IPS DF 19.7 (cell line): Measurements from ENCODE around the gene FBLN1.

Experiments
- DNase-seq: peaks from one replicate; pipeline ENCODE4 v3.0.0-alpha.2; 2013; ENCODE audit warnings: low read depth, low spot score

Gene FBLN1

DNA sequence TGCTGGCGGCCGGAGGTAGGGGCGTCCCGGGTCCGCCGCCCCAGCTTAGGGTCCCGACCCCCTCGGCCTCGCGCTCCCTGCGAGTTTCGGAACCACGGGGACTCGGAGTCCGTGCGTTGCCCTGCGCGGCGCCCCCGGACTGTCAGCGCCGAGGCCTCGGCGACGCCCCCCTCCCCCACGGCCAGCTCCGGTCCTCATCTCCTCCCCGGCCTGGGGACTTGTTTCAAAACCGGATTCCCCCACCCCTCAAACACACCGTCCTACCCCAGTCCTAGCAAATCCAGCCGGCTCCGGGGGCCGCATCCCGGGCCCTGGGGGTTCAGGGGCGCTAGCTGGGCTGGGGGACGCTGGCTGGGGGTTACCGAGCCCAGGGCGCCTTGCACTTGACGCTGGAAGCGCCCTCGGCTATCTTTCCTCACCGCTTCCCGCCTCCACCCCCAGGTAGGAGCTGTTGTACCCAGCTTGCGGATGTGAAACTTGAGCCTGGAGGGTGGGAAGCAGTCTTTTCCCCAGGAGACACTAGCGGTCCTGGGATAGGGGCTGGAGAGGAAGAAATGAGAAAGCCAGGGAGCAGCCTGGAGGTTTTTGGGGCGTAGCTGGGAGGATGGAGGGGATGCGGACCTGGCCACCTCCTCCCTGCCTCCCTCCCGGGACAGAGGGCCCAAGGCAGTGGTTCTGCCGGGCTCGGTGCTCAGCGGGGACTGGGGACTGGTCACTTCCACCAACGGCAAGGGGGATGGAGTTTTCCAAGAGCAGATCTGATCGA lies 550 bp downstream of the FBLN1 start:
- no peak for DNase-seq

DNA sequence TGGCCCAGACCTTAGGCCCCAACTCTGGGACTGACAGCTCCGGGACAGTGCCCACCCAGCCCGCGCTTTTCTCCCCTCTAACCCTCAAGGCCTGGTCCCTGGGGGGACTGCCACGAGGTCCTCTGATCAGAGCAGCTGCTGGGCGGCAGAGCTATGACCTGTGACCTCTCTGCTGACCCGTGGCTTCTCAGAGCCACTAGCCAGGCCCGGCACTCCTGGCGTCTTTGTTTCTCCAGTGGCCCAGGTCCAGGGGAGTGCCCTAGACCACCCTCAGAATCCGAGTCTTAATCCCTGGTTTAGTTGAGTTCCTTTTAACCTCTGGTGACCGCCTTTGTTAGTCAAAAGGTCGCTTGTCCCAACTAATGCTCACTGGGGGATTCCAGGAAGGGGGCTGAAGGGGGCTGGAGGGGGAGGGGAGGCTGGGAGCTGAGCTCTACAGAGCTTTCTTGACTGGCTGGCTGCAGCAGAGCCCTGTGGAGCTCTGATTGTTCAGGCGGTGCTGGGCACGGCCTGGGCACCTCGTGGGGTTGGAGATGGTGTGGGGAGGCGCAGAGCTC lies 1.2 kb downstream of the FBLN1 start:
- DNase-seq, result no peak

DNA sequence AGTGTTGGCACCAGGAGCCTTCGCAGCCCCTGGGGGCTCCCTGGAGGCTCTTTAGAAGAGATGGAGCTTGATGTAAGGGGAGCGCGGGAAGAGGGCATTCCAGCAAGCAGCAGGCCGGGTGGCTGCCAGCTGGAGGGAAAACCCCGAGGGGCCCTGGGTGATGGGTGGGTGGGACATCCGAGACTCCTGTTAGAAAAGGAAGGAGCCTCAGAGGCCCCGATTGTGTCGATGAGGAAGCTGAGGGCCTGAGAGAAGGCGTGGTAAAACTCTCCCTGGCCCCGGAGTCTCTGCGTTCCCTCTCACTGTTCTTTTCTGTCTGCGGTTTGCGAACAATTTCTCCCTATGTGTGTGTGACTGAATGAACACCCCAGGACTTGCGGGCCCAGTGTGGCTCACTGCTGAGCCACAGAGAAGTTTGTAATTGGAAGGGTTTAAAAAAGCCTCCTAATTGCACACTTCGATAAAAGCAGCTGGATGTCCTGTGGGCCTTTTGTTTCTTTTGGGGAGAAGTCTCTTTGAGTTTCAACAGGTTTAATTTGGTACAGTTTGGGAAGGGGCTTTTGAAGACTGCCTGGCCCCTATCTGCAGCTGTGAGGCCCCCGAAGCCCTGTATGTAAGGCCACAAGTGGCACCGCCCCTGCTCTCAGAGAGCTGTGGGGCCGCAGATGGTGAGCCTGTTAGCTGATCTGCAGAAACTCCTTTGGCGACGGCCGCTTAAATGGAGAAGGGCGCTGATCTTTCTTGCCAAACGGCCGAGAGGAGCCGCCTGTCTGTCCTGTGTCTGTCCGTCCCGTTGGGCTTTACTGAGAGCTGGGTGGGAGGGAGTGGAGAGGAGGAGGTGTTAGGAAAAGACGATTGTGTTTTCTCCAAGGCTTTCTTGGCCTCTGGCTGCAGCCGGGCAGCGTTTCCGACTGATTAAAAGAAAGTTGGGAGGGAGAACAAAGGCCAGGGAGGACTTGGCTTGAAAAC lies 2.0 kb downstream of the FBLN1 start:
- no peak for DNase-seq

- no peak for DNase-seq
Observed at GRCh38 chr22:45505991-45506747, 3.5 kb downstream of the FBLN1 start.

- no peak for DNase-seq
Observed at GRCh38 chr22:45506816-45507360, 4.2 kb downstream of the FBLN1 start.

DNA sequence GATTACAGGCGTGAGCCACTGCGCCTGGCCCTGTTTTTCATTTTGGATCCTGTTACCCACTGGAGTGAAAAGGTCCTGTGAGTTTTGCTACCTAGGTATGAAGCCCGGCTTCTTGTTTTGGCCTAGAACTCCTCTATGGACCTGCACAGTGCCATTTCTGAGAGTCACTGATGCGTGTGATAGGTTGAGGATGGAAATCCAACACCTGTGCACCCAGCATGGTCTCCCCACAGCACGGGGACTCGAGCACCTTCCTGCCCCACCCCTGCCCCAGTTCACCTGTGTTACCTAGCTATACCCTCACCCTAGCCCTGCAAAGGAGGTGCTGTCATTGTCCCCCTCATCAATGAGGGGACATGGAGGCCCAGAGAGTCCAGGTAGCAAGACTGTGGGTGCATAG lies 5.1 kb downstream of the FBLN1 start:
- DNase-seq, result no peak

DNA sequence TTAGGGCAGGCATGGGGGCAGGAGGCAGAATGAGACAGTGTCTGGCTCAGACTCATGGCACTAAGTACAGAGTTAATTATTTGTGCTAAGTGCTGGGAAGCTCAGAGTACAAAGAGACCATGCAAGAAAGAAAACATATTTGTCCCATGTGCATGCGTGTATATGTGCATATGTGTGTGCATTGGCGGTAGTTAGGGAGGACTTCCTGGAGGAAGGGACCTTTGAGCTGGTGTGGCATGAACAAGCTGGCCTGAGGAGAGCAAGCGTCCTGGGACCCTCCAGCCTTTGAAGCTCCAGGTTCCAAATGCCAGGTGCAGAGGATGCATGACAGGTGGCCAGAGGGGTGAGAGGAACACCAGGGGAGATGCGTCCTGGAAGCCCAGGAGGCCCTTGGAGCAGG lies 6.1 kb downstream of the FBLN1 start:
- DNase-seq, result no peak

GRCh38 chr22:45510376-45511232 lies 7.9 kb downstream of the FBLN1 start:
- DNase-seq, result no peak

DNA sequence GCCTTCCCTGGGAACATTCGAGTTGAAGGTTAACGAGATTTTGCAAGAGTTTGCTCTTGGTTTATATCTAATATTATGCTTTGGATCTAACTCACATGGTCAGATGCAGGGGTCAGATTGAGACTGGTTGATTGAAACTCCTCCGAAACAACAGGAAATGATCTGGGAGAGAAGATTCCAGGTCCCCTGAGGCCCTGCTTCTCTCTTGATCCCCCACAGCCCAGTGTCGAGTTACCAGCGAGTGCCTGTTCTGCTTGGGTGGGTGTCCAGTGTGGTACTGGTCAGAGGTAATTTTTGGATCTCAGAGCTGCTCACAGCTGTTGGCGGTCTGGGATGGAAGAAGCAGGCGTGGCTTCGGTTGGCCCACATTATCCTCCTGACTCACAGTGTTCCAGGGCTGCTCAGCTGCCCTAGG lies 9.2 kb downstream of the FBLN1 start:
- no peak for DNase-seq

DNA sequence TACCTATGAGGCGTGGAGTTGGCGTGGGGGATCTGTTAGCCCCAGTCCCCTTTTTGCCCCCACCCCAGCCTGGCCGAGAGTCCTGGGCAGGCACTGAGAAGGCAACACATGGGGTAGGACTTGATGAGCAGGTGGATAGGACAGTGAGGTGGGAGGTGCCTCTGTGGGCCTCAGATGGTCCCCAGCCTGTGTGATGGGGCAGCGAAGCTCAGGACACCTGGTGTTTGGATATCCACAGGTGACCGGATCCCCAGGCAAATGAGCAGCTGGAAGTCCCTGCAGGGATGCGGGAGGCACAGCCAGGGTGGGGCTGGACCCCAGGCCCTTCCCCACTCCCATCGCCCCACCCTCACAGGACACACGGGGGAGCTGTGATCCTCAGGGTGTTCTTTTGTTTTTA lies 9.7 kb downstream of the FBLN1 start:
- no peak for DNase-seq

DNA sequence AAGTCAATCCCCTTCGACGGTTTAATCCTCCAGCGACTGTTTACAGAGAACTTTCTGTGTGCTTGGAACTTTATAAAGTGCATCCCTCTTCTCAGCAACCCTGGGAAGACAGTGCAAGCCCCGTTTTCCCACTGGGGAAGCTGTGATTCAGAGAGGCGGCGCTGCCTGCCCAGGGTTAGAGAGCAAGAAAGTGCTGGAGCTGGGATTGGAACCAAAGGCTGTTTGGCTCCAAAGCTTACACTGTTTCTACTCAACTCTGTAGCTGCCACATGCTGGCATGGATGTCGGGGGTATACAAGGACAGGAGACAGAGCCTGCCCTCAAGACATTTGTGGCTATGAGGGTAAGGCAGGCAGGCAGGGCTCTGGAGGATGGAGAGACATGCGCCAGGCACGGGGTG lies 13.0 kb downstream of the FBLN1 start:
- no peak for DNase-seq

GRCh38 chr22:45516163-45516562 lies 13.5 kb downstream of the FBLN1 start:
- no peak for DNase-seq

DNA sequence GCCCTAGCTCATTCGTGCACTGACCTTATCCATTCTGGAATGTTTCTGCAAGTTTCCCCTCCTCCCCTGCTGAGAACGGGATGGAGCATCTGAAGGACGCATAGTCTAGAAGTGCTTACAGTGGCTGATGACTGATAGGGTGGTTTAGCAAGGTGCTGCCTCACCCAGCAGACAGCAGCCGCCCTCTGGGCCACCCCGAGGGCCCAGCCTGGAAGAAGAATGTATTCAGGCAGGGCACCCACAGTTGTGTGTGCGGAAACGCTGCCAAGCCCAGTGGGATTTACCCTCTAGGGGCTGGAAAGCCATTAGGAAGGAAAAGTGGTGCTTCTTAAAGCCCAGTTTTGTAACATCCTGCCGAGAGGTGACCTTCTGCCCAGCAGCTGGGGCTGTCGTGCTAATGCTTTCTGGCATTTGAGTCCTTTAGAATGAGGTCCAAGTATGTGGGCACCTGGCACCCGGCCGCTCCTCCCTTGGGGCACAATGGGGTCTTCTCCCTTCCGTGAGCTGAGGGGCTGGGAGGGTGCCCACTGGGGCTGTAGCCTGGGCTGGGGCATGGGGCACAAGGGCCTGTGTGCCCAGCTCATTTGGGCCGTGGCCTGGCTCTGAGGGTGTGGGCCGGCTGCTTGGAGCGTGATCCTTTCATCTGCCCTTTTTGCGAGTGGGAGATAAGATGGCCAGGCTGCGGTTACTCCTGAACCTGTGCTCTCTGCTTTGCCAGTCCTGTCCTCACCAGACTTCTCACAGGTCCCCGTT lies 14.4 kb downstream of the FBLN1 start:
- DNase-seq, result no peak

- DNase-seq, result no peak
Observed at GRCh38 chr22:45518136-45518535, 15.5 kb downstream of the FBLN1 start.

DNA sequence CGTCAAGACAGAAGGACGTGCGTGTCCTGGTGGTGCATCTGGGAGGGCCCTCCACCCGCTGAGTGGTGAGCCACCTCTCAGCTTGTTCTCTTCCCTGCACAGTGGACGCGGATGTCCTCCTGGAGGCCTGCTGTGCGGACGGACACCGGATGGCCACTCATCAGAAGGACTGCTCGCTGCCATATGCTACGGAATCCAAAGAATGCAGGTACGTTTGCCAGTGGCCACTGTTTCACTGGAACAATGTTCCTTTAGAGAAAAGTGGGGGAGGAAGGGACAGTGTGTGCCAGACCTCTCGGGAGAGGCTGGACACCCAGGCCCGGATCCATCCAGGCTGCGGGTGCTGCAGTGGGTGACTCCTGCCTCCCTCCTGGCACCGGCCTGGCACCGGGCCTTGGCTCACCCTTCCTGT lies 15.9 kb downstream of the FBLN1 start:
- no peak for DNase-seq

GRCh38 chr22:45521178-45521577 lies 18.5 kb downstream of the FBLN1 start:
- no peak for DNase-seq

DNA sequence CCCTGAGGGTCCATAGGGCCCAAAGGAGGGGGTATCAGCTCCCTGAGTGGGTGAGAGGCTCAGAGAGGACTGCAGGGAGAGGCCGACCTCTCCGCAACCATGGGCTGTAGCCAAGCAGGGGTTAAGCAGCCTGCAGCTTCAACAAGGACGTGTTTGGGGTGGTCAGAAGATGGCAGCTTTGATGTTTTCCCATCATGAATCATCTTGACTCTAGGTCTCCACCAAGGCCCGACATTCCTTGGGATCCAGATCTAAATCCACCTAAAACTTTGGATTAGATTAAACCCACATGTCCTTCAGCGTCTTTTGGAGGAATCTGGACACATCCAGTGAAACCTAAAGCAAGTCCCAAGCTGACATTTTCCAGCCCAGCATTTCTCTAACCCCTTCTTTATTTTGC lies 19.8 kb downstream of the FBLN1 start:
- DNase-seq, result no peak

DNA sequence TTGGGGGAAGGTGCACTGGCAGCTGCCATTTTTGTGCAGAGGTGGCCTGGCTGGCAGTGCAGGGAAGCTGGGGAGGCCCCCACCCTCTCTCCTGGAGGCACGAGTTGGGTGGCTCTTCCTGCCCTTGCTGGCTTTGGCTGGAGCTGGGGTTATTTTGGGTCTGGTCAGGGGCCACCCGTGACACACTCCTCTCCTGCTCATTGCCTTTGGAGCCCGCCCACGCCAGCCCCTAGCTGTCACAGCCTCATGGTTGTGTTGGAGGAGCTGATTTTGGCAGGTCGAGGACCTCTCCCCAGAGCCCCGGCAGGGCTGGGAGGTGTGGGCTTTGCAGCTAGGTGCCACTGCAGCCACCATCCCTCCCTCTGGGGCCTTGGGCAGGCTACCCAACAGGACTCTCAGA lies 21.5 kb downstream of the FBLN1 start:
- DNase-seq, result no peak

DNA sequence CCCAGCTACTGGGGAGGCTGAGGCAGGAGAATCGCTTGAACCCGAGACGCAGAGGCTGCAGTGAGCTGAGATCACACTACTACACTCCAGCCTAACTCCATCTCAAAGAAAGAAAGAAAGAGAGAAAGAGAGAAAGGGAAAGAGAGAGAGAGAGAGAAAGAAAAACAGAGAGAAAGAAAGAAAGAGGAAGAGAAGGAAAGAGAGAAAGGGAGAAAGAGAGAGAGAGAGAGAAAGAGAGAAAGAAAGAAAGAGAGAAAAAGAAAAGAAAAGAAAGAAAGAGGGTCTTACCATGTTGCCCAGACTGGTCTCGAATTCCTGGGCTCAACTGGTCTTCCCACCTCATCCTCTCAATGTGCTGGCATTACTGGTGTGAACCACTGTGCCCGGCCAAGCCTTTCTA lies 22.3 kb downstream of the FBLN1 start:
- no peak for DNase-seq

DNA sequence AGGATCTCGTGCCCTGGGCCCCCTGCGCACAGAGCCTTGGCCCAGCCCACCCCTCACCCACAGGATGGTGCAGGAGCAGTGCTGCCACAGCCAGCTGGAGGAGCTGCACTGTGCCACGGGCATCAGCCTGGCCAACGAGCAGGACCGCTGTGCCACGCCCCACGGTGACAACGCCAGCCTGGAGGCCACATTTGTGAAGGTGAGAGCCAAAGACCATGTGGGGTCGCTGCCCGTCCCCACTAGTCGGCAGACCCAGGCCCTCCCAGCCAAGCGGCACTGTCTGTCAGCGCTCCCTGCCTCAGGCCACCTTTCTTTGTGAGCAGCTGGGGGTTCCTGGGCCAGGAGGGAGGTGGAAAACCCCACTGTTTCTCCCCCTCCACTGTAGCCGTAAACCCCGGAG lies 22.8 kb downstream of the FBLN1 start:
- DNase-seq, result no peak
